NCI-H226 (cell line): Measurements from ENCODE around the gene BAIAP2L2.

Experiments used
- DNase-seq: peaks from one replicate; pipeline ENCODE4 v3.0.0-alpha.2; 2015

The BAIAP2L2 gene

DNA sequence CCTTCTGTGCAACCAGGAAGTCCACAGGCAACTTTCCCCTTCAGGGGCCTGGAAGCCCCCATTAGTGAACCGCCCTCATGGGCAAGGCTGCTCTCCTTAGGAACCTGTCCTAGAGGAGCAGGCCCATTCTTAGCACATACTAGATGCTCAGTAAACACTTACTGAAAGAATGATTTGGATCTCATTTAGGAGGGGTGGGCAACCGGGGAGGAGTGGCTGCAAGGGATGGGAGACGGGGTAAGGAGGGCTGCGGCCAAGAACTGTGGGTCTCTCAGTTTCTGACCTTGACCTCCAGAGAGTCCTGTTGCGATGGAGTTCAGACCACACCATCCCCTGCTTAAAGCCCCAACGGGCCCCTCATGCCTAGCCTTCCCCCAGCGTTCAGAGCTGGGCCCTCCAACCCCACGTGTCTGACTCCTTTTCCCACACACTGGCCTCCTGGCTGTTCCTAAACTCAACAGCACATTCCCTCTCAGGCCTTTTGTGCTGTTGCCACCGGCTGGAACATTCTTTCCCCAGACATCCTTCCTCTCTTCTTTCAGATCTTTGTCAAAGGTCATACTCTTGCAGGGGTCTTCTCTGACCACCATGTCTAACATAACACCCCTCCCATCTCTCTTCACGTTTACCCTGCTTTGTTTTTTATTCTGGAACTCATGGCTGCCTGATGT, 74.0 kb downstream of the BAIAP2L2 start:
- DNase-seq = no peak

DNA sequence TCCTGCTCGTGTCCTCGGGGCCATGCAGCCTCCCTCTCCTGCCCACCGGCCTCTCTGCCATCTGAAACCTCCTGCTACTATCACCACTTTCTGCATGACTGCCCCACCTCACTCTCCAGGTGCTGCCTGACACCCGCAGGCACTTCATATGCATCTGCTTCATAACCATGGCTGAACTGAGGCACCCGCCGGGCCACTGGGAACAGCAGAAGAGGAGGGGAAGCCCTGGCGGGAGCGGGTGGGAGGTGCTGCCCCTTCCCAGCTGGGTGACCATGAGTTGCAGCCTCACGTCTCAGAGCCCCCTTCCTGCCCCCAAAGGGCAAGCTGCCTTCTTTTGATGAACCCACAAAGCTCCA, 75.0 kb downstream of the BAIAP2L2 start:
- no peak for DNase-seq
